Stimulated activated CD4-positive, alpha-beta T cell treated with anti-CD3 and anti-CD28 coated beads, Interleukin-15, amount 100 ng/mL, for 1 hour (primary cell): ENCODE results near the gene P2RX3.
"Not testable (repeated sequence)": the region's sequence is repeated elsewhere in the genome, so short reads cannot be mapped to it uniquely, and the experiment has no call there.

ENCODE experiments used
- DNase-seq, 2 donors: peaks; one replicate each; pipeline ENCODE4 v3.0.0-alpha.2; 2020; ENCODE audit warnings: low read depth in 1 of 2, low spot score in 1 of 2

Gene P2RX3

GRCh38 chr11:57338142-57338541 is at the start of gene P2RX3:
TSS of gene P2RX3 (plus strand) at chr11:57338352. CDS start at chr11:57338551, 199 bp downstream.
- DNase-seq = no peak

GRCh38 chr11:57288771-57289579 is 49.2 kb upstream of the P2RX3 start:
- DNase-seq = no peak

GRCh38 chr11:57290288-57290687 is 47.9 kb upstream of the P2RX3 start:
- no peak for DNase-seq

GRCh38 chr11:57294225-57295131 is 43.7 kb upstream of the P2RX3 start:
- no peak for DNase-seq

GRCh38 chr11:57296205-57296604 is 41.9 kb upstream of the P2RX3 start:
- not testable (repeated sequence) for DNase-seq

GRCh38 chr11:57297221-57297620 is 40.9 kb upstream of the P2RX3 start:
- DNase-seq = no peak

GRCh38 chr11:57299150-57299737 is 38.9 kb upstream of the P2RX3 start:
- DNase-seq = no peak

GRCh38 chr11:57300785-57301184 is 37.4 kb upstream of the P2RX3 start:
- DNase-seq = no peak

- no peak for DNase-seq
Observed at GRCh38 chr11:57301711-57302423, 36.3 kb upstream of the P2RX3 start.

GRCh38 chr11:57302489-57302888 is 35.7 kb upstream of the P2RX3 start:
- no peak for DNase-seq

GRCh38 chr11:57303280-57303989 is 34.7 kb upstream of the P2RX3 start:
- DNase-seq = no peak

GRCh38 chr11:57303990-57304579 is 34.1 kb upstream of the P2RX3 start:
- no peak for DNase-seq

GRCh38 chr11:57305523-57305922 is 32.6 kb upstream of the P2RX3 start:
- no peak for DNase-seq

GRCh38 chr11:57306161-57306876 is 31.8 kb upstream of the P2RX3 start:
- DNase-seq = no peak

- no peak for DNase-seq
Observed at GRCh38 chr11:57306940-57307565, 31.1 kb upstream of the P2RX3 start.

GRCh38 chr11:57307666-57308270 is 30.4 kb upstream of the P2RX3 start:
- DNase-seq = no peak

GRCh38 chr11:57308426-57309060 is 29.6 kb upstream of the P2RX3 start:
- DNase-seq = no peak
